Epithelial cell of esophagus (primary cell): ENCODE data around the gene C19orf44.

Experiments
- DNase-seq: peaks from one replicate; pipeline ENCODE4 v3.0.0; 2010; ENCODE audit warnings: low read depth
- H3K4me3 ChIP-seq: 2 replicates; pipeline ENCODE4 v1.5.1; 2011; ENCODE audit warnings: mild to moderate bottlenecking, low read length, control low read depth
- CTCF ChIP-seq: IDR thresholded peaks from 2 replicates; pipeline ENCODE4 v1.5.1; 2011; ENCODE audit warnings: low read depth, mild to moderate bottlenecking, low read length, control low read depth, inconsistent platforms; ENCODE audit not compliant: insufficient read depth; ENCODE audit errors: missing control alignments

Gene C19orf44

GRCh38 chr19:16524991-16525734 lies 29.0 kb downstream of the C19orf44 start:
- no peak for TF ChIP-seq CTCF
- no peak overlapping the region for H3K4me3 ChIP-seq
- no peak for DNase-seq

GRCh38 chr19:16525751-16526481 lies 29.7 kb downstream of the C19orf44 start:
- DNase-seq: no peak
- no peak for TF ChIP-seq CTCF
- no peak overlapping the region for H3K4me3 ChIP-seq

GRCh38 chr19:16527334-16527935 lies 31.2 kb downstream of the C19orf44 start:
- peak; percentile 60 for DNase-seq
- TF ChIP-seq CTCF: no peak
- no peak overlapping the region for H3K4me3 ChIP-seq

- DNase-seq: peak; percentile 29
- no peak overlapping the region for H3K4me3 ChIP-seq
- TF ChIP-seq CTCF: peak; percentile 44
Observed at GRCh38 chr19:16527971-16528521, 31.9 kb downstream of the C19orf44 start.

GRCh38 chr19:16529466-16530144 lies 33.4 kb downstream of the C19orf44 start:
- no peak overlapping the region for H3K4me3 ChIP-seq
- TF ChIP-seq CTCF: no peak
- DNase-seq: no peak

GRCh38 chr19:16530540-16531379 lies 34.6 kb downstream of the C19orf44 start:
- TF ChIP-seq CTCF: no peak

More at GRCh38 chr19:16530540-16531379, 34.6 kb downstream of the C19orf44 start:
- H3K4me3 ChIP-seq: no peak overlapping the region
- DNase-seq: no peak
